GM21786 (cell line): ENCODE data around the gene GAP43.

Experiments used
- ATAC-seq: cut with Tn5 transposase; IDR thresholded peaks from one replicate; pipeline ENCODE4 v1.9.1; 2021; ENCODE audit not compliant: unreplicated experiment

GAP43 gene

GRCh38 chr3:115623044-115623868 is at the start of gene GAP43:
TSS of gene GAP43 (plus strand) at chr3:115623510. CDS start at chr3:115623690, 180 bp downstream.
- ATAC-seq: no peak

DNA sequence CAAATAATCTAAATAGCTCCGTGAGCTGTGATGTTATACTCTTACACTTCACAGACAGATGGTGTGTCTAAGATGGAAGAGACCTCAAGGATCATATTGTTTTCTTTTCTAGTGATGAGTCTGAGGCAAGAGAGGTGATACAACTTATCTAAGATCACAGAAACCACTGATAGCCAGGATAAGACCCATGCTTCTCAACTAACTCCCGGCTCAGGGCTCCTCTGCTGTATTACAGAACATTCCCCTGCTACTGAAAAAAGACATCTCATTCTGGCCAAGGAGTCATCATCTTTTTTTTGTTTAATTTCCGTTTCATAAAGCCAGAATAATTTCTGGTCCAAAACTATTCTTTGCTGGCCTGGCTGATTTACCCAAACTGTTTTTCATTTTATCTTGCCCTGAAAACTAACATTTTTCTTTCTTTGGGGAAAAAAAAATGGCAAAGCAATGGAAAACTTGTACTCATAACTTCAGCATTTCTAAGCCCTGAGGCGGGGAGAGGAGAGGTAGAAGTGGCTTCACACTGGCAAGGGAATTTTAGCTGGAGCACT is 46.9 kb upstream of the GAP43 start:
- no peak for ATAC-seq

- no peak for ATAC-seq
Measured at GRCh38 chr3:115577000-115577399, 46.3 kb upstream of the GAP43 start.

GRCh38 chr3:115578331-115578730 is 45.0 kb upstream of the GAP43 start:
- no peak for ATAC-seq

DNA sequence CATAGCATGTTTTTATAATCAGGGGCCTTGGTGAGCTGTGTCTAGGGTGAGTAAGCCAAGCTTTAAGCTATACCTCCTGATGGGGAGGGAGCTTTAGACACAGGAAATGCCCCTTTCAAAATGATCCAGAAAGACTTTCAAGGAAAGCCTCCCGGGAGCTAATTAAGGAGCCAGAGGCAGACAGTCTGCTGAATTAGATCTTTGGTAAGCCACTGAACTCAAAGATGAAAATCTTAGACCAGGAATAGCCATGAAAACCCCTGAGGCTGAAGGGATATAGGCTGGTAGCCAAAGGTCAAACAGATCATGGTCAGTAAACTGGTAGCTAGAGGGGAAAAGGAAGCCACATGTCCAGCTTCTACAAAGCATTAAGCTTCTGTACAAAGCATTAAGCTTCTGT is 42.7 kb upstream of the GAP43 start:
- no peak for ATAC-seq

DNA sequence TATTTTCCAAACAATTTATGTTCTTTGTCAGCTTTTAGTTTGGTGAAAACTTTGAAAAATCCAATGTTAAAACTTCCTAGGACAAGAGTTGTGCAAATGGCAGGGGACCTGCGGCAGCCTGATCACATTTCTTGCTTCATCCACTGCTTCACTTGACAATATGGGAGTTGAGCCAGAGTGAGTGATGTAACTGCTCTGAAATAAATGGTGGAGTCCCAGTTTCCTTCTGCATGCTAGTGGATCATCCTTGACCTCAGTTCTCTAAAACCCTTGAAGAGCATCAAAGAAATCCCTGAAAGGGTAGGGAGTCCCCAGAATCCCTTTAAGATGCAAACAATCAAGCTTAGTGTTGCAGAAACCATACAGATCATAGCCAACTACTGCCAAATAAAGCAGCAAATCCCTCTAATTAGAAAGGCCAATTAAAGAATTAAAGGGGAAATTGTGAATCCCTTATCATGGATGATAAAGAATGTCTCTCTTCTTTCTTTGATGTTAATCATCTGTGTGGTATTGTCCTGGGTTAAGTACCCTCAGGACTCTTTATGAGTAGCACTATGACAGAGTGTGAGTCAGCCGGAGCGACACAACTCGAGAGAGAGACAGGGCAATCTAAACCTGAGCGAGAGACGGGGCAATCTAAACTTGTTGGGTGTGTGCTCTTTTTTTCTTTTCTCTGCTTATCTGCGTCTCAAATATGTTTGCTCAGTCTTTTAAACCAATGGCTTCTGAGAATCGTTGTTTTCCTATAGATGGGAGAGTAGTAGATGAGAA is 41.8 kb upstream of the GAP43 start:
- no peak for ATAC-seq

DNA sequence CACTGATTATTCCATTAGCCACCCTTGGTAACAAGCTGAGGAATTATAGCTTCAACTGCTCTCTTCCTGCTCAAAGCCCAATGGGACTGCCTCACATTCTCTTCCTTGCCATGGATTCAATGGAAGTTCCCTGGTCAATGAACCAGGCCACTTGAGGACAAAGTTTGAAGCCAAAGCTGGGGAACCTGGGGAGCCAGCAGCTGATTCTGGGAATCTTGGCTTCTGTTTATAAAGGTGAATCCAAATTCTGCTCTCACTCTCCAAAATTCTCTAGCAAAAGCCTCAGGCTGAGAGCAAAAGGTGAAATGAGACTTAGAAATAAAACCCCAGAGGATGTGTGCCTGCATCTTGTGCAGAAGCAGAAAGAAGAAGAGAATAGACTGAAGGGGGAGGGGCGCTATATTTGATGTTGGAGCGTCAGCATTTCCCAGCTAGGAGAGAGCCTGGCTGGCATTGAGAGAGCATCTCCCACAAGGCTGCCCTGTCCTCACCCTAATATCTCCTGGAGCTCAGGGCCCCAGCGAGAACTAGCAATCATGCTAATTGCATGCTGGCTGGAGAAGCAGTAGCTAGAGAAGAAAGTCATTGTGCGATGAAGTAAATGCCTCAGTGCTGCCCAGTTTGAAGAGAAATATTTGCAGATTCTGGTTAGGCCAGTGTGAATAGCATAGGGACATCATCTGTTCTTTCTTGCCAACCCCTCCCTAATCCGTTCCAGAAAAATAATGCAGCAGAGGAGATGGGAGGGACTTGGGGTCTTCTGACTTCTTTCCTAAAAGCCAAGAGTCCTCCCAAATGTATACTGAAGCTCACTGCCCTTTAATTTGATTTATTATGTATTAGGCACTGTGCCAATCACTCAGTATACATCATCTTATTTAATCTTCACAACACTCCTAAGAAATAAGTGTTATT is 34.9 kb upstream of the GAP43 start:
- ATAC-seq: no peak

DNA sequence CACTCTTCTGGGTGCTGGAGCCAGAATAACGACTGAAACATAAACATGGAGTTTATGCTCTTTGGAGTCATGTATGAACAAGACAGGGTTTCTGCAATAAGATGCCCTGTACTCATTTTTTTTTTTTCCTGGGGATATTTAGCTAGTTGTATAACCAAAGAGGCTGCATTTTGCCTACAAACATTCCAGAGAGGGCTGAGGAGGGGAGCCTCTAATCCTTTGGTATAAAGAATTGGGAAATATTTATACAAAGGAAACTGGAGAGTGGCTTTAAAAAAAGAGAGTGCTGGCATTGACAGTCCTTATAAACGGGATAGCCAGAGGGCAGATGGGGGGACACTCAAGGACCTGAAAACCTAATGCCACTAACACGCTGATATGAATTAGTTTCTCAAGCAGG is 32.4 kb upstream of the GAP43 start:
- ATAC-seq: no peak

GRCh38 chr3:115595611-115596275 is 27.6 kb upstream of the GAP43 start:
- no peak for ATAC-seq

DNA sequence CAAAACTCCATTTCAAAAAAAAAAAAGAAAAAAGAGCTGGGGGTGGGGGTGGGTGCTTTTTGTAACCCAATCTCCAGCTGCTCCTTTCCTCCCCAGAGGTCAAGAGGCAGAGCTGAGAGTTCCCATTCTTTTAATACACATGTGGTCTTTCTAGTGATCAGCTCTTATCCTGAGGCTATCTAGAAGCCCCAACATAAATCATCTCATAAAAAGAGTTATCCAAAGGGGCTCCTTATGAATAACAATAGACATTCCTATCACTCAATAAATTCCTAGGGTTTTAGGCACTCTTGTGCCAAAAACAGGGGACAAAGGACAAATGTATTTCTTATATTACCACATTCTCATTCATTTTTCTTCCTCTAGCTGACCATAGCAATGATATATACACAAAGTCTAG is 25.1 kb upstream of the GAP43 start:
- ATAC-seq: no peak

DNA sequence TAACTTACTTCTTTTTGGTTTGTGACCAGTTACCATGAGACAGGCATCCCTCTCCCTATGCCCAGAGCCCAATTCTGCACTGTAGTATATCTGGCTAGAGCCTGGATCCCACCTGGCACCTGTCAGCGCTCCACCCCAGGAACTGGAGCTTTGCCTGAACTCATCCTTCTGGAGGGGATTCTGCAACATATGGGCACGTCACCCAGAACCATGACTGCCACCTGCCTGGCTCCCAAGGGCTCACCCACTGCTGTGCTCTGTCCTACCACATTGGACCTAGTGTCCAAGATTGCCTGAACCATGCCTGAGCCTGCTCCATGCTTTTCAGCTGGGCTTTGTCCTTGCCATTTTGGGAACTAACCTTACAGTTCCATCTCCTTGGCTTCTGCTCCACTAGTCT is 21.1 kb upstream of the GAP43 start:
- ATAC-seq: no peak

GRCh38 chr3:115611630-115612029 is 11.7 kb upstream of the GAP43 start:
- ATAC-seq: no peak

DNA sequence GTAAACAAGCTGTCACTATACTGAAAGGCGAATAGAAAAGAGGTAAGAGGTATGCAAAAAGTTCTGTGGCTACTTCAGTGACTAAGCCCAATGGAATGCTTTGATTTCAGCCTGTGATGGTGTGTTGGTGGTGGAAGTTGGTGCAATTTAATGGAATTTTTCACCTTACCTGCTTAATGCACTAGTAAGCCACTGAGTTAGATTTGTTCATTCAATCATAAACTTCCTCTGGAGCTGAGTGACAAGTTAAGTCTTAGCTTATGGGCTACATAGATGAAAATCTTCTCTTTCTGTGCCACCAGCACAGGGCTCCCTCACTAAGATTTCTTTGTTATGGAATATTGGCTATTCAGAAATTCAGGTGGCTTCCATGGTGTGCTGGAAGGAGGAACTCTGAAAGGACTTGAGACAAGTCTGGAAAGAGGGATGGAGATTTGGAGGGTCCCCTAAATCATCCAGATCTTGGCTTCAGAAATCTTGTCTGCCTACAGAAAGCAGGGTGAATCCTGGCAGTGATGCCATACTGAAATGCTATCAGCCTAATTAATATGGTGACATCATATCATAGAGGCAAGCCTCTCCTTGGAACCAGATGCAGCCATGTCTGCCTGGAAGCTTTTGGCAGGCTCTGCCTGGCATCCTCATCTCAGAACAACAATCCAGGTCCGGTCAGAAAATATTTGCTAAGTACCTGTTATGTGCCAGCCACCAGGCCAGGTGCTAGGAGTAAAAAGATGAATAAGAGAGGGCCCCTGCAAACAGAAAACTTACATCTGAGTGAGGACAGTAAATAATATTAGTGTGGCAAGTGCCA is 8.1 kb upstream of the GAP43 start:
- no peak for ATAC-seq

- peak; percentile 68 for ATAC-seq
Measured at GRCh38 chr3:115616461-115616860, 6.8 kb upstream of the GAP43 start.

DNA sequence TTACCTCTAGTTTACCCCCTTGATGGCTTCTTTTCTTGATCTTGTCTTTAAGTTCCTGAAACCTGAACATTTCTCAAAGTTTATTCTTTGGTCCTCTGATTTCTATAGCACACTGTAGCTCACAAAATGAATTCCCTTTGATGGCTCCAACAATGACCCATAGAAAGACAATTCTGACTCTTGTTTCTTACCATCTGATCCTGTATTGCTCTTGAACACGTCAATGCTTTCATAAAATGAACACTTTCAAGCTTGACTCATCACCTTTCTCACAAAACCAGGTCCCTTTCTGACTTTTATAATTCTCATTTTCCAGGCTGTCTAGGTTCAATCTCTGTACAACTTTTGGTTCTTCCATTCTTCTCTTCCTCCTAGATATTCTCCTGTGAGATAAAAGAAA is 5.7 kb upstream of the GAP43 start:
- ATAC-seq: no peak

- ATAC-seq: no peak
Measured at GRCh38 chr3:115624029-115624741, 875 bp downstream of the GAP43 start.

- no peak for ATAC-seq
Measured at GRCh38 chr3:115624901-115625300, 1.6 kb downstream of the GAP43 start.

DNA sequence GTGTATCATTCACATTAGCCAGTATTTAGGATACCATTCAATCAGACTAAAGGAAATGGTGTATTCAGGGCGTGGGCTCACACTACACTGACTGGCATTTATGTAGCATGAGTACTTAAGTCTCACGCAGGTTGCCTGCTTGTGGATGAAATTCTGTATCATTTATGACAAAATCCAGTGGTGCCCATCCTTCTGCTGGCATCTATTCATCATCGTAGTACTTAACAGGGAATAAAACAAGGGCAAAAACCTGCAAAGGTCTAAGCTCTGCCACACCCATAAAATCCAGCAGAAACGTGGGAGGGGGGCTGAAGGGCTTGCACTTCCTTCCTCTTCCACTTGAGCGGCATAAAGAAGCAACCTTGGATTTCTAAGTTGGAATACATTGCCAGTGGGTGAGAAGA is 2.7 kb downstream of the GAP43 start:
- ATAC-seq: no peak

DNA sequence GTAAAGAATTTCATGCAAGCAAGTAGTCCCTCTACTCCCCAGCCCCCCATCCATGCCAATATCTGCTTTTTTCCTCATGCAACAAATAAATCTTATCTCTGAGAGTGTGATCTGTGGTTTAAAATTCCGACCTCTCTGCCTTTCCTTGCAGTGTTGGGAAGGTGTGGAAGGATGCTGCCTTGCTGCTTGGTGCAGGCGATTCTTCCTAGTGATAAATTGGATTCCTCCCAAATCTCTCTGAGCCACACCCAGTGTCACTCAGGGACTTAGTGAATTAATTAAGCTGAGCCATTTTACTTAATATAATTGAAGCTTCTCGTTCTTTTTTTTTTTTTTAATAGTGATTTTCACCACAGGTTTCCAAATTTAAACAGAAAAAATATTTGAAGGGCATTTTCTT is 3.4 kb downstream of the GAP43 start:
- no peak for ATAC-seq
